Measurements from ENCODE around the gene POU4F3.

- TF ChIP-seq POLR2A (IDR thresholded peaks at IDR 0.05; ENCODE audit: low read length): no peak
- no peak for TF ChIP-seq GATA1 (IDR thresholded peaks at IDR 0.05; ENCODE audit: low read depth, low read length)
These were observed 5.8 kb downstream of the POU4F3 start for GRCh38 chr5:146344155-146345118.

Measured in erythroblast (primary cell).